Measurements from ENCODE around the gene C1QL4. TPM values are rescaled to one million over a fixed set of nuclear protein-coding genes. Genes with fewer than 3 reads are reported as not detected.

C1QL4 gene
- total and polyA plus RNA-seq, 9 of the 15 experiments (the other 6 are each of a cell fraction or from before 2014, with no cell fraction given), result 0.08 to 2.1 (median 0.31) TPM

DNA sequence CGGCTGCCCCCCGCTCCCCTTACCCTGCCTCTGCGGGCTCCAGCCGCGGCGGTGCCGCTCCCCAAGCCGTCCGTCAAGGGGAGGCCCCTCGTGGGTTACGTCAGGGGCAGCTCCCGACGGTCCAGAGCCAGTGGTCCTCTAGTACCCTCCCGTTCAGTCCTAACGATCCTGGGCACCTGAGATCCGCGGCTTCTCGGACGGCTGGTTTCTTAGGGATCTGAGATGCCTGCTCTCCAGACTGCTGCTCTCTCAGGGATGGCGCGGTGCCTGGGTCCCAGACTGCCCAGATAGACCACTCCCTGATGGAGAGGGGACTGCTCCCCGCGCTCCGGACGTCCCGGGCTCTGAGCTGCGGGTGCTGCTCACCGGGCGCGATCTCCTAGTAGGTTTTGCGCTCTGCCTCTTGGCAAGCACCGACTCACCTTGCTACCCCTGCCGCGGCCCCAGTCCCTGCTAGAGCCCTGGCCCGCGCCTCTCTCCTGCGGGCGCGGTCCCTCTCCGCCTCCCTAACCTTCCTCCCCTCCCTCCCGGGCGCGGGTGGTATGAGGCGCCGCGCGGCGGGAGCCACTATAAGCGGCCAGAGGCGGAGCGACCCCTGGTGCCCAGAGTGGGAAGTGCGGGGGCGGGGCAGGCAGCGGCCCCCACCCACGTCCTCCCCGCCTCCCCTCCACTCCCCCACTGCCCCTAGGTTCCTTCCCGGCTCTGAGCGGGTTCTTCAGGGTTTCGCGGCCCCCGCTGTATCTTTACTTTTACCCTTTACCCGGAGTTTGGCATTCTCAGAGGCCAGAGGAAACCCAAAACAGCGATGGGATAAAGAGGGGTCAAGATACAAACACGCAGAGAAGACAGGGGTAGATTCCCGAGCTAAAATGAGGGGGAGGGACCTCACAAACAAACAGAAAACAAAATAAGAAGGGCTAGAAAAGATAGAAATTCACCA lies at the start of gene C1QL4 (continued):
- no peak for TF ChIP-seq ZNF644 (tag; IDR thresholded peaks at IDR 0.05; ENCODE audit: low read depth)
- TF ChIP-seq FOSL1 (tag; conservative IDR thresholded peaks at IDR 0.05), result no peak
- TF ChIP-seq E2F3 (CRISPR knock-in tag; IDR thresholded peaks at IDR 0.05), result no peak
- no peak for TF ChIP-seq NBN (IDR thresholded peaks at IDR 0.05; ENCODE audit: low read depth)
- no peak for TF ChIP-seq RBM17 (IDR thresholded peaks at IDR 0.05; ENCODE audit: borderline replicate concordance, low read depth, low read length)
- TF ChIP-seq NRF1 (conservative IDR thresholded peaks at IDR 0.05 in 1 of 2, IDR thresholded peaks at IDR 0.05 in 1 of 2), result no peak
- TF ChIP-seq, protein P1, sequence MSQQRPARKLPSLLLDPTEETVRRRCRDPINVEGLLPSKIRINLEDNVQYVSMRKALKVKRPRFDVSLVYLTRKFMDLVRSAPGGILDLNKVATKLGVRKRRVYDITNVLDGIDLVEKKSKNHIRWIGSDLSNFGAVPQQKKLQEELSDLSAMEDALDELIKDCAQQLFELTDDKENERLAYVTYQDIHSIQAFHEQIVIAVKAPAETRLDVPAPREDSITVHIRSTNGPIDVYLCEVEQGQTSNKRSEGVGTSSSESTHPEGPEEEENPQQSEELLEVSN (IDR thresholded peaks at IDR 0.05; ENCODE audit: borderline replicate concordance in 1 of 2, extremely low read depth in 1 of 2, insufficient read depth in 1 of 2, insufficient read length in 1 of 2, low read depth in 1 of 2, low read length in 1 of 2, poor library complexity in 1 of 2, severe bottlenecking in 1 of 2), result peak; percentile 18 to 61
- TF ChIP-seq ILK (tag; IDR thresholded peaks at IDR 0.05; ENCODE audit: borderline replicate concordance, low read depth), result no peak
- no peak for TF ChIP-seq TCF7 (IDR thresholded peaks at IDR 0.05; ENCODE audit: borderline replicate concordance)
- TF ChIP-seq PCBP1 (IDR thresholded peaks at IDR 0.05; ENCODE audit: low read depth, low read length, poor library complexity, severe bottlenecking), result peak; percentile 67
- no peak for TF ChIP-seq GTF2A2 (tag; IDR thresholded peaks at IDR 0.05)
- TF ChIP-seq POLR2G (IDR thresholded peaks at IDR 0.05; ENCODE audit: low read depth, low read length), result peak; percentile 94
- TF ChIP-seq EP400 (IDR thresholded peaks at IDR 0.05), result no peak
- no peak for TF ChIP-seq HLTF (IDR thresholded peaks at IDR 0.05)
- TF ChIP-seq, protein P2, sequence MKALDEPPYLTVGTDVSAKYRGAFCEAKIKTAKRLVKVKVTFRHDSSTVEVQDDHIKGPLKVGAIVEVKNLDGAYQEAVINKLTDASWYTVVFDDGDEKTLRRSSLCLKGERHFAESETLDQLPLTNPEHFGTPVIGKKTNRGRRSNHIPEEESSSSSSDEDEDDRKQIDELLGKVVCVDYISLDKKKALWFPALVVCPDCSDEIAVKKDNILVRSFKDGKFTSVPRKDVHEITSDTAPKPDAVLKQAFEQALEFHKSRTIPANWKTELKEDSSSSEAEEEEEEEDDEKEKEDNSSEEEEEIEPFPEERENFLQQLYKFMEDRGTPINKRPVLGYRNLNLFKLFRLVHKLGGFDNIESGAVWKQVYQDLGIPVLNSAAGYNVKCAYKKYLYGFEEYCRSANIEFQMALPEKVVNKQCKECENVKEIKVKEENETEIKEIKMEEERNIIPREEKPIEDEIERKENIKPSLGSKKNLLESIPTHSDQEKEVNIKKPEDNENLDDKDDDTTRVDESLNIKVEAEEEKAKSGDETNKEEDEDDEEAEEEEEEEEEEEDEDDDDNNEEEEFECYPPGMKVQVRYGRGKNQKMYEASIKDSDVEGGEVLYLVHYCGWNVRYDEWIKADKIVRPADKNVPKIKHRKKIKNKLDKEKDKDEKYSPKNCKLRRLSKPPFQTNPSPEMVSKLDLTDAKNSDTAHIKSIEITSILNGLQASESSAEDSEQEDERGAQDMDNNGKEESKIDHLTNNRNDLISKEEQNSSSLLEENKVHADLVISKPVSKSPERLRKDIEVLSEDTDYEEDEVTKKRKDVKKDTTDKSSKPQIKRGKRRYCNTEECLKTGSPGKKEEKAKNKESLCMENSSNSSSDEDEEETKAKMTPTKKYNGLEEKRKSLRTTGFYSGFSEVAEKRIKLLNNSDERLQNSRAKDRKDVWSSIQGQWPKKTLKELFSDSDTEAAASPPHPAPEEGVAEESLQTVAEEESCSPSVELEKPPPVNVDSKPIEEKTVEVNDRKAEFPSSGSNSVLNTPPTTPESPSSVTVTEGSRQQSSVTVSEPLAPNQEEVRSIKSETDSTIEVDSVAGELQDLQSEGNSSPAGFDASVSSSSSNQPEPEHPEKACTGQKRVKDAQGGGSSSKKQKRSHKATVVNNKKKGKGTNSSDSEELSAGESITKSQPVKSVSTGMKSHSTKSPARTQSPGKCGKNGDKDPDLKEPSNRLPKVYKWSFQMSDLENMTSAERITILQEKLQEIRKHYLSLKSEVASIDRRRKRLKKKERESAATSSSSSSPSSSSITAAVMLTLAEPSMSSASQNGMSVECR (CRISPR knock-in tag; IDR thresholded peaks at IDR 0.05), result 0 out of 2 replicates have a peak, but pooled peaks have one; percentile 43
- TF ChIP-seq DNMT1 (IDR thresholded peaks at IDR 0.05), result no peak
- TF ChIP-seq TRIM28 (IDR thresholded peaks at IDR 0.05), result no peak
- no peak for TF ChIP-seq CBX2 (IDR thresholded peaks at IDR 0.05; ENCODE audit: insufficient read depth, low read length, poor library complexity, severe bottlenecking)
- no peak for TF ChIP-seq BMI1 (IDR thresholded peaks at IDR 0.05; ENCODE audit: low read length)
- TF ChIP-seq ZBTB7A (IDR thresholded peaks at IDR 0.05; ENCODE audit: borderline replicate concordance, control insufficient read depth, low read depth, low read length), result peak; percentile 92
- no peak for TF ChIP-seq CREBBP (IDR thresholded peaks at IDR 0.05; ENCODE audit: low read depth, low read length)
- TF ChIP-seq SRSF9 (IDR thresholded peaks at IDR 0.05; ENCODE audit: borderline replicate concordance, low read depth, low read length), result no peak
- no peak for TF ChIP-seq RFX7 (CRISPR knock-in tag; IDR thresholded peaks at IDR 0.05)

All from K562 (cell line).